ENCODE data around the gene RNASEH2B. TPM values are rescaled to one million over a fixed set of nuclear protein-coding genes. Genes with fewer than 3 reads are reported as not detected.

RNASEH2B gene
- total RNA-seq, 4 donors from 2014 or later = 27.5 to 82.2 (median 48.8) TPM

GRCh38 chr13:50932091-50932490, 22.5 kb downstream of the RNASEH2B start:
- TF ChIP-seq POLR2AphosphoS5 (IDR thresholded peaks at IDR 0.05) (no peak), CTCF (IDR thresholded peaks at IDR 0.05) (no peak), EP300 (IDR thresholded peaks at IDR 0.05) (no peak), POLR2A (IDR thresholded peaks at IDR 0.05; ENCODE audit: low read depth) (no peak)
- peaks cover 13 to 59% (median 30%) of the 10 kb centered on the region in 4 donors for H3K36me3 ChIP-seq
- no peak for DNase-seq (ENCODE audit: extremely low spot score)
- WGBS = 98% methylated on average over 6 of the region's 6 CpGs
- no peaks in the 10 kb centered on the region for H3K9me3 ChIP-seq
- no peak overlapping the region for H3K4me3 ChIP-seq
- H3K27ac ChIP-seq (replicated peaks in 1 of 4) = no peak overlapping the region
- intact Hi-C loops (cut with DNase I) = no loop called here
- H3K27me3 ChIP-seq = no peaks in the 10 kb centered on the region
- peaks cover 4 to 28% (median 25%) of the 10 kb centered on the region in 4 donors for H3K4me1 ChIP-seq

GRCh38 chr13:50934735-50935435, 25.3 kb downstream of the RNASEH2B start:
- no peak overlapping the region for H3K4me3 ChIP-seq
- TF ChIP-seq POLR2AphosphoS5 (IDR thresholded peaks at IDR 0.05) (no peak), CTCF (IDR thresholded peaks at IDR 0.05) (no peak), EP300 (IDR thresholded peaks at IDR 0.05) (no peak), POLR2A (IDR thresholded peaks at IDR 0.05; ENCODE audit: low read depth) (no peak)
- no peaks in the 10 kb centered on the region for H3K27me3 ChIP-seq
- peaks cover 0 to 1% (median 0%) of the 10 kb centered on the region in 4 donors for H3K4me1 ChIP-seq
- DNase-seq (ENCODE audit: extremely low spot score) = no peak
- 93% methylated on average over 5 of the region's 5 CpGs for WGBS
- H3K36me3 ChIP-seq = peaks cover 13 to 70% (median 35%) of the 10 kb centered on the region in 4 donors
- intact Hi-C loops (cut with DNase I) = no loop called here
- H3K9me3 ChIP-seq = no peaks in the 10 kb centered on the region
- no peak overlapping the region for H3K27ac ChIP-seq (replicated peaks in 1 of 4)

DNA sequence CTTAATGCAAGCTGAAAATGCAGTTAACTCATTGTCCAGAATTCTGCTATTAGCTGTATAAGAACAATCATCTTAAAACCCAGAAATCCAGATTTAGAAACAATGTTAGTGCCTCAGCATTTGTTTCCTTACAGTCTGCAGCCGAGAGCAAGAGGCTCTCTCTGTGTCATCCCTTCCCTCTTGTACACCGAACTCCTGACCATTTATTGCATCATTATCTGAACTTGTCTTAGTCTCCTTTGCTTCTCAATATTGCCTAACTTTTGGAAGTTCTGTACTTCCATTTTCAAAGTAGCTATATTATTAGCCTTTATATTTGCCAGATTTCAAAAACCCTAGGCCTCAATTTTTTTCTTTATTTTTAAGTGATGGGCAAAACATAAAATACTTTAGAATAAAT, 27.1 kb downstream of the RNASEH2B start:
- H3K36me3 ChIP-seq = peaks cover 13 to 53% (median 31%) of the 10 kb centered on the region in 4 donors
- WGBS = 80% methylated on average over 2 of the region's 2 CpGs
- TF ChIP-seq POLR2A (IDR thresholded peaks at IDR 0.05; ENCODE audit: low read depth) (no peak), EP300 (IDR thresholded peaks at IDR 0.05) (no peak), CTCF (IDR thresholded peaks at IDR 0.05) (no peak), POLR2AphosphoS5 (IDR thresholded peaks at IDR 0.05) (no peak)

DNA sequence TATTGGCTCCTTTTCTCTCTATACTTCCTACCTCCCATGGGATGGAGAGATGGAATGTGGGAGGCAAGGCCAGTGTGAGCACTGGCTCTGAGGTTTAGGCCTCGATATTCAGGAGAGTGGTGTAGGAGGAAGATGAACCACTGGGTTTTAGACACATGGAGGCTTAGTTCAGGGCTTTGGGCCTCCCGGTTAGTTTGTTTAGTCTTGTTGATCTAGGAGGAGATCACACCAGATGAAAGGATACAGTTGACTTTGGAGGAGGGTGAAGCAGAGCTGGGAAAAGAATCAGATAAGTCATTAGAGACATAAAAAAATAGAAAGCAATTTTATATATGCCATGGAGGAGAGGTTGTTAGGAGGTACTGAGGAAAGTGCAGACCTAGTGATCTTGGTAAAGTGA, 30.9 kb downstream of the RNASEH2B start:
- no peak overlapping the region for H3K4me3 ChIP-seq
- intact Hi-C loops (cut with DNase I) = no loop called here
- TF ChIP-seq POLR2AphosphoS5 (IDR thresholded peaks at IDR 0.05) (no peak), CTCF (IDR thresholded peaks at IDR 0.05) (no peak), POLR2A (IDR thresholded peaks at IDR 0.05; ENCODE audit: low read depth) (no peak), EP300 (IDR thresholded peaks at IDR 0.05) (no peak)
- 90% methylated on average over 2 of the region's 2 CpGs for WGBS
- no peaks in the 10 kb centered on the region for H3K27me3 ChIP-seq
- no peak for DNase-seq (ENCODE audit: extremely low spot score)
- no peaks in the 10 kb centered on the region for H3K4me1 ChIP-seq
- H3K9me3 ChIP-seq = no peaks in the 10 kb centered on the region
- H3K27ac ChIP-seq (replicated peaks in 1 of 4) = no peak overlapping the region
- H3K36me3 ChIP-seq = peaks cover 0 to 45% (median 24%) of the 10 kb centered on the region in 4 donors

More for the DNA sequence above, 27.1 kb downstream of the RNASEH2B start:
- Histone ChIP-seq H3K27ac (replicated peaks in 1 of 4) (no peak overlapping the region), H3K27me3 (no peaks in the 10 kb centered on the region), H3K4me3 (no peak overlapping the region), H3K4me1 (no peaks in the 10 kb centered on the region), H3K9me3 (no peaks in the 10 kb centered on the region)
- DNase-seq (ENCODE audit: extremely low spot score) = no peak
- intact Hi-C loops (cut with DNase I) = no loop called here

Data from esophagus muscularis mucosa (tissue), 4 donors.